ENCODE data around the gene TMEM208. TPM values are rescaled to one million over a fixed set of nuclear protein-coding genes. Genes with fewer than 3 reads are reported as not detected.
A peak's percentile ranks its signal among the peaks of the same experiment; 100 is the strongest.

The TMEM208 gene
- polyA plus RNA-seq, 1 experiment = 38.5 TPM

DNA sequence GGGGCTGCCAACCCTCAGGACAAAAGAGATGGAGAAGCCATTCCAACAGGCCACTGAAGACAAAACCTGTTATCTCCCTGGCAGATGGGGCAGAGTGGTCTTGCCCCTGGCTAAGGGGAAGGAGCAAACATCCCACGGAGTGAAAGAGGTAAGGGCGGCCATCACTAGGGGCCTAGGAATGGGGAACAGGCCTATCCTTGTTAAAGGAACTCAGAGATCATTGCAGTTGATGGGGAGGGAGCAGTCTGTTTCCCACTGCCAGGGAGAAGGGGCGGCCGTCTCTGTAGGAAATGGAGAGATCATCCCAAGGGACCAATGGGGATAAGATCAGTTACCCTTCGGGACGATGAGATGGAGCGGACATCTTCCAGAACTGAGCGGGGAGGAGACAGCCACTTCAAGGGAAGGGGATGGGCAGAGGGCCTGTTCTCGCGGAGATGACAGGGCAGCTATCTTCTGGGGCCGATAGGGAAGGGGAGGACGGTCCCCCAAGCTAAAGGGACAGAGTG, 581 bp upstream of the TMEM208 start:
- Histone ChIP-seq H3K27me3 (ENCODE audit: control insufficient read depth, insufficient read depth, low read length) (no peaks in the 10 kb centered on the region), H3K27ac (ENCODE audit: low read depth, low read length) (no peak overlapping the region), H3K9me3 (ENCODE audit: control insufficient read depth, insufficient read depth, low read length) (no peaks in the 10 kb centered on the region; the same call in 1 of the 2 replicates), H3K4me3 (ENCODE audit: low read depth, low read length) (peak overlapping the region; percentile 99)
- TF ChIP-seq, protein P1, sequence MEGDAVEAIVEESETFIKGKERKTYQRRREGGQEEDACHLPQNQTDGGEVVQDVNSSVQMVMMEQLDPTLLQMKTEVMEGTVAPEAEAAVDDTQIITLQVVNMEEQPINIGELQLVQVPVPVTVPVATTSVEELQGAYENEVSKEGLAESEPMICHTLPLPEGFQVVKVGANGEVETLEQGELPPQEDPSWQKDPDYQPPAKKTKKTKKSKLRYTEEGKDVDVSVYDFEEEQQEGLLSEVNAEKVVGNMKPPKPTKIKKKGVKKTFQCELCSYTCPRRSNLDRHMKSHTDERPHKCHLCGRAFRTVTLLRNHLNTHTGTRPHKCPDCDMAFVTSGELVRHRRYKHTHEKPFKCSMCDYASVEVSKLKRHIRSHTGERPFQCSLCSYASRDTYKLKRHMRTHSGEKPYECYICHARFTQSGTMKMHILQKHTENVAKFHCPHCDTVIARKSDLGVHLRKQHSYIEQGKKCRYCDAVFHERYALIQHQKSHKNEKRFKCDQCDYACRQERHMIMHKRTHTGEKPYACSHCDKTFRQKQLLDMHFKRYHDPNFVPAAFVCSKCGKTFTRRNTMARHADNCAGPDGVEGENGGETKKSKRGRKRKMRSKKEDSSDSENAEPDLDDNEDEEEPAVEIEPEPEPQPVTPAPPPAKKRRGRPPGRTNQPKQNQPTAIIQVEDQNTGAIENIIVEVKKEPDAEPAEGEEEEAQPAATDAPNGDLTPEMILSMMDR (IDR thresholded peaks at IDR 0.05; ENCODE audit: low read depth, low read length) = no peak
- DNase-seq (ENCODE audit: low read depth, low spot score) = no peak
- POLR2A ChIA-PET = interaction anchor here (0.8 to 2.2 kb wide), 13 partner anchors 10 to 60 kb away, joined by 3 to 12 read pairs (median 7); partner anchors contain the start of genes ELMO3 and FHOD1
- CTCF ChIA-PET = interaction anchor here (0.7 to 2.1 kb wide), 3 partner anchors 28 to 272 kb away, joined by 3 to 5 read pairs (median 4); no protein-coding TSS in a partner anchor

DNA sequence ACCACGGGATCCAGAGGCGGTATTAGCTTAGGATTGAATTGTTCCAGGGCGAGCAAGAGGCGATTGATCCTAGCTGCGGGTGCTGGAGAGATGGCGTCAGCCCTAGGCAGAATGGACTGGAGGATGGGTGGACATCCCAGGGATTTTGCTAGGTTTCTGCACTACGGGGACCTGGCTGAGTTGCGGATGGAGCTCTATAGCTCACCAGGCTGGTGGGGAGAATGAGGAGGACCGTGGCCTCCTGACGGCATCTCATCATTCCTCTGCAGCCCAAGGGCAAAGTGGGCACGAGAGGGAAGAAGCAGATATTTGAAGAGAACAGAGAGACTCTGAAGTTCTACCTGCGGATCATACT, 614 bp downstream of the TMEM208 start:
- CTCF ChIA-PET = interaction anchor here (1.4 kb wide), 1 partner anchor 273 kb away, joined by 3 read pairs; no protein-coding TSS in a partner anchor

DNA sequence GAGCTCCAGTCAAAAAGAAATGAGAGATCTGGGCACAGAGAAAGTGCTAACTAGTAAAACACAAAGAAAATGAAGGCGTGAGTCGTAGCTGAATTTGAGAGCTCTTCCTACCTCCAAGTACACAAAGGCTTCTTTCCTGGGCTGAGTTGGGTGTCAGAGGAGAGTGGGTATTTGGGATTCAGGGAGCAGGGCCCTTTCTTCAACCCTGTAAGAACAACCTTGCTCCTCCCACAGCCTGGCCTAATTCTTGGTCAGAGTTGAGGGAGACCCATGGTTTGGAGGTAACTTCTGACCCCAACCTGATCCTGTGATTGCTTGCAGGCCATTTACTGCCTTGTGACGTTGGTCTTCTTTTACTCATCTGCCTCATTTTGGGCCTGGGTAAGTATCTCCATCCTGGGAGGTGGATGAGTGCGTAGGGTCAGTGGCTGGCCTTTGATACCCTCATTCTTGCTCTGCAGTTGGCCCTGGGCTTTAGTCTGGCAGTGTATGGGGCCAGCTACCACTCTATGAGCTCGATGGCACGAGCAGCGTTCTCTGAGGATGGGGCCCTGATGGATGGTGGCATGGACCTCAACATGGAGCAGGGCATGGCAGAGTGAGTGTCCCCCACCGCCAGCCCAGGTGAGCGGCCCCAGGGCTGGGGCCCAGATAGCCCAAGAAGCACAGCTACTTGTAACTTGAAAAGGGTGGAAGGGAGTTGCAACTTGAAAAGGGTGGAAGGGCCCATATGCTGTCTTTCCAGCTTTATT, 1.3 kb downstream of the TMEM208 start:
- ChIA-PET CTCF (no interaction called here), POLR2A (interaction anchor here (1.6 to 2.2 kb wide), 7 partner anchors 8 to 49 kb away, joined by 7 to 12 read pairs (median 8); partner anchors contain the start of genes ELMO3 and FHOD1)
- no peak for DNase-seq (ENCODE audit: low read depth, low spot score)
- Histone ChIP-seq H3K9me3 (ENCODE audit: control insufficient read depth, insufficient read depth, low read length) (no peaks in the 10 kb centered on the region; the same call in 1 of the 2 replicates), H3K4me3 (ENCODE audit: low read depth, low read length) (peak overlapping the region; percentile 99), H3K27ac (ENCODE audit: low read depth, low read length) (no peak overlapping the region), H3K27me3 (ENCODE audit: control insufficient read depth, insufficient read depth, low read length) (no peaks in the 10 kb centered on the region)
- TF ChIP-seq, protein P1 (IDR thresholded peaks at IDR 0.05; ENCODE audit: low read depth, low read length) = no peak

More for the DNA sequence above, 614 bp downstream of the TMEM208 start:
- TF ChIP-seq, protein P1 (IDR thresholded peaks at IDR 0.05; ENCODE audit: low read depth, low read length) = no peak
- Histone ChIP-seq H3K9me3 (ENCODE audit: control insufficient read depth, insufficient read depth, low read length) (no peaks in the 10 kb centered on the region; the same call in 1 of the 2 replicates), H3K27me3 (ENCODE audit: control insufficient read depth, insufficient read depth, low read length) (no peaks in the 10 kb centered on the region), H3K27ac (ENCODE audit: low read depth, low read length) (peak overlapping the region; percentile 75), H3K4me3 (ENCODE audit: low read depth, low read length) (peak overlapping the region; percentile 99)
- POLR2A ChIA-PET = interaction anchor here (0.6 to 2.2 kb wide), 11 partner anchors 9 to 151 kb away, joined by 3 to 12 read pairs (median 7); partner anchors contain the start of genes ELMO3 and FHOD1
- DNase-seq (ENCODE audit: low read depth, low spot score) = no peak

DNA sequence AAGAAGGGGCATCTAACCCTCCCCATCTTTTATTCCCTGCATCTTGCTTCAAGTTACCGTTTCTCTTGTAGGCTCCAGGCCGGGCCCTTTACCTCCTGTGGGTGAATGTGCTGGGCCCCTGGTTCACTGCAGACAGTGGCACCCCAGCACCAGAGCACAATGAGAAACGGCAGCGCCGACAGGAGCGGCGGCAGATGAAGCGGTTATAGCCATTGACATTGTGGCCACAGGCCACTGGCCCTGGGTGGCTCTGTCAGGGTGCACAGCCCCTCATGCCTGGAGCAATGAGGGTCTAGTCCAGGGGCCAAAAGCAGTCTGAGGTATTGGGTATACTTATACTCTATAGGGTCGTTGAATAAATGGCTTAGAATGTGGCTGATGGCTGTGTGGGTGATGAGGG, 2.0 kb downstream of the TMEM208 start:
- TF ChIP-seq, protein P1 (IDR thresholded peaks at IDR 0.05; ENCODE audit: low read depth, low read length) = no peak
- DNase-seq (ENCODE audit: low read depth, low spot score) = no peak
- CTCF ChIA-PET = no interaction called here
- Histone ChIP-seq H3K9me3 (ENCODE audit: control insufficient read depth, insufficient read depth, low read length) (no peaks in the 10 kb centered on the region; the same call in 1 of the 2 replicates), H3K4me3 (ENCODE audit: low read depth, low read length) (no peak overlapping the region), H3K27me3 (ENCODE audit: control insufficient read depth, insufficient read depth, low read length) (no peaks in the 10 kb centered on the region), H3K27ac (ENCODE audit: low read depth, low read length) (no peak overlapping the region)
- POLR2A ChIA-PET = no interaction called here
